ENCODE data around the gene SLC2A13. TPM values are rescaled to one million over a fixed set of nuclear protein-coding genes. Genes with fewer than 3 reads are reported as not detected.

The SLC2A13 gene
- total RNA-seq, 1 donor from 2014 or later = 3.9 TPM

DNA sequence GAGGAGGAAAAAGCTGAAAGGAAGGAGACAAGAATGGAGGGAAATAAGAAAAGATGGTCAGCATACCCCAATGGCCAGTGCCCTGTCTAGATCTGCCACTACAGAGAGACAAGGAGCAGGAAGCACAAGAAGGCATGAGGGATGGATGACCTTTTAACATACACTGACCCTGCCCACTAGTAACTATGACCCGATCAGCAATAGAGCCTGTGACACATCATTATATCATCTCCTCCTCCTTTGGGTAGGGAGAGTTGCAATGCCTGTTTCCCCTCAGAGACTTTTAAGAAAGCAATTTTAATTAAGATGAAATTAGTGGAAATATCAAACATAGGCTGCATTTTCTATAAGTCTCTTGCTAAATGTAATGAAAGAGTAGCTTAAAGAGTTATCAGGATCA lies 4.7 kb upstream of the SLC2A13 start:
- DNase-seq (ENCODE audit: low read depth) (peak; percentile 38), FAIRE-seq (no peak)
- no peak overlapping the region for H3K4me3 ChIP-seq (ENCODE audit: low read depth, low read length)
- no peaks in the 10 kb centered on the region for H3K36me3 ChIP-seq (ENCODE audit: control insufficient read depth, insufficient read depth, low read length)
- no peaks in the 10 kb centered on the region for H3K27me3 ChIP-seq (ENCODE audit: control insufficient read depth, insufficient read depth, low read length)
- TF ChIP-seq, protein P1, sequence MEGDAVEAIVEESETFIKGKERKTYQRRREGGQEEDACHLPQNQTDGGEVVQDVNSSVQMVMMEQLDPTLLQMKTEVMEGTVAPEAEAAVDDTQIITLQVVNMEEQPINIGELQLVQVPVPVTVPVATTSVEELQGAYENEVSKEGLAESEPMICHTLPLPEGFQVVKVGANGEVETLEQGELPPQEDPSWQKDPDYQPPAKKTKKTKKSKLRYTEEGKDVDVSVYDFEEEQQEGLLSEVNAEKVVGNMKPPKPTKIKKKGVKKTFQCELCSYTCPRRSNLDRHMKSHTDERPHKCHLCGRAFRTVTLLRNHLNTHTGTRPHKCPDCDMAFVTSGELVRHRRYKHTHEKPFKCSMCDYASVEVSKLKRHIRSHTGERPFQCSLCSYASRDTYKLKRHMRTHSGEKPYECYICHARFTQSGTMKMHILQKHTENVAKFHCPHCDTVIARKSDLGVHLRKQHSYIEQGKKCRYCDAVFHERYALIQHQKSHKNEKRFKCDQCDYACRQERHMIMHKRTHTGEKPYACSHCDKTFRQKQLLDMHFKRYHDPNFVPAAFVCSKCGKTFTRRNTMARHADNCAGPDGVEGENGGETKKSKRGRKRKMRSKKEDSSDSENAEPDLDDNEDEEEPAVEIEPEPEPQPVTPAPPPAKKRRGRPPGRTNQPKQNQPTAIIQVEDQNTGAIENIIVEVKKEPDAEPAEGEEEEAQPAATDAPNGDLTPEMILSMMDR (IDR thresholded peaks at IDR 0.05; ENCODE audit: insufficient read depth, low read length, severe bottlenecking) = no peak

DNA sequence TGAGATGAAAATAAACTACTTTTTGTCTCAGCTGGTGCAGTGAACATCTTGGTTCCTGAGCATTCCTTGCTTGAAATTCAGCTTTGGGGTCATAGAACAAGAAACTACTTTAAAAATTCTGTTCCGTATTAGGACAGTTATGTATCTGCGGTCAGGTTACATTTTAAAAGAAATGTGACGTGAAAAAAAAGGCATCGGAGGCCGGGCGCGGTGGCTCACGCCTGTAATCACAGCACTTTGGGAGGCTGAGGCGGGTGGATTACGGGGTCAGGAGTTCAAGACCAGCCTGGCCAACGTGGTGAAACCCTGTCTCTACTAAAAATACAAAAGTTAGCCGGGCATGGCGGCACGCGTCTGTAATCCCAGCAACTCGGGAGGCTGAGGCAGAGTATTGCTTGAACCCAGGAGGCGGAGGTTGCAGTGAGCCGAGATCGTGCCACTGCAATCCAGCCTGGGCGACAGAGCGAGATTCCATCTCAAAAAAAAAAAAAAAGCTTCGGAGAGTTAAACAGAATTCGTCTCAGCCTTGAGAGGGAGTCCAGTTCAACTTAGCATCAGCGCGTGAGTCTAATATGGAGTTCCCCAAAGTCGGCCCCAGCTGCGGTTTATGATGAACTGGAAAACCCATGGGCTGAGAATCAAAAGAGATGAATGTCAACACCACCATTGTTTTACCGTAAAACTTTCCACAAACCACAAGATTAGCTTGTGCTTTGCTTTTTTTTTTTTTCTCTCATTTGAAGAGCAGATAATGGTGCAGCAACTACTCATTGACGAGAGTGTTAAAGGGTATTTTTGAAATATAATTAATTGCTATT lies 2.1 kb upstream of the SLC2A13 start:
- no peak overlapping the region for H3K4me3 ChIP-seq (ENCODE audit: low read depth, low read length)
- H3K27me3 ChIP-seq (ENCODE audit: control insufficient read depth, insufficient read depth, low read length) = no peaks in the 10 kb centered on the region
- no peaks in the 10 kb centered on the region for H3K36me3 ChIP-seq (ENCODE audit: control insufficient read depth, insufficient read depth, low read length)
- TF ChIP-seq, protein P1 (IDR thresholded peaks at IDR 0.05; ENCODE audit: insufficient read depth, low read length, severe bottlenecking) = no peak
- DNase-seq (ENCODE audit: low read depth) (no peak), FAIRE-seq (no peak)

DNA sequence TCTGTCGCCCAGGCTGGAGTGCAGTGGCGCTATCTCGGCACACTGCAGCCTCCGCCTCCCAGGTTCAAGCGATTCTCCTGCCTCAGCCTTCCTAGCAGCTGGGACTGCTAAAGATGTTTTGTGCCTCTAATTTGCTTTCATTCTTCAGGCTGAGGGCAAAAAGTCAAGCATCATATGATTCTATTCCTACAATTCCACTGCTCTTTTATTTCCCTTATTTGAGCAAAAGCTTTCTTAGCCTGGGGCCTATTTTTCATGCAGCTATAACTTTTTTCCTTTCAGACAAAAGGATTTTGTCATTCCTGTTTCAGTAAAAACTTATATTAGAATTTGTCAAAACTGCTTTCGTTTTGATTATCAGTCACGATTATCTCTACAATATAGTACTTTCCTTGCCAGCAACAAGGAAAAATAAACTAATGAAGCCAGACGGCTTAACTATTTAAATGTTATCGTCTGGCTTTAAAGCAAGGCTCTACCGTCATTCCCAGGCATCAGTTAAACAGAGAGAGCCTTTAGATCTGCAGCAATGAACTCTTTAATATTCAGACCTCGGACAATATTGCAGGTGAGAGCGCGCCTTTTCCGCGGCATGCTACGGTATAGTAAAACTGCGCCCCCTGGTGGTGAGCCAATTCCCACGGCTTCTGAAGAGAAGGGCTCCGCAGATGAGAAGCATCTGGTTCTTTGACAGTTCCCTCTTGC lies 1.4 kb upstream of the SLC2A13 start:
- peak; percentile 100 for FAIRE-seq
- DNase-seq (ENCODE audit: low read depth) = peak; percentile 59

DNA sequence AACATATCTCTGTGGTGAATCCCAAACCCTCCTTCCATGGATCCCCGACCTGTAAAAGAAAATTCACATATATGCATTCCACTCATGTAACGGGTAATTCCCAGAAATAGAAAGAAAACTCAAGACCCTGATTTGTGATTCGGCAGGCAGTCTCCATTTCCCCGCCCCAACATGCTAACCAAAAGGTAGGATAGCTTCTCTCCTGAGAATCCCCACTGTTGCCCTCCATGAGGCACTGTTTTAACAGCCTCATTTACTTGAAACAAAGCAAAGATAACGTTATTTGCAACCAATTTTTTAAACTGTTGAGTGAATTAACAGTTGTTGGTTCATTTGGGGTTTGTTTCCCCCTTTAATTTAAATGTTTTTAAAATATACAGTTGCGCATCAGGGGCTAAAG lies 774 bp upstream of the SLC2A13 start:
- TF ChIP-seq, protein P1 (IDR thresholded peaks at IDR 0.05; ENCODE audit: insufficient read depth, low read length, severe bottlenecking) = no peak
- DNase-seq (ENCODE audit: low read depth) (no peak), FAIRE-seq (no peak)
- H3K36me3 ChIP-seq (ENCODE audit: control insufficient read depth, insufficient read depth, low read length) = no peaks in the 10 kb centered on the region
- H3K4me3 ChIP-seq (ENCODE audit: low read depth, low read length) = no peak overlapping the region
- no peaks in the 10 kb centered on the region for H3K27me3 ChIP-seq (ENCODE audit: control insufficient read depth, insufficient read depth, low read length)

More for the DNA sequence above, 1.4 kb upstream of the SLC2A13 start:
- no peaks in the 10 kb centered on the region for H3K36me3 ChIP-seq (ENCODE audit: control insufficient read depth, insufficient read depth, low read length)
- TF ChIP-seq, protein P1 (IDR thresholded peaks at IDR 0.05; ENCODE audit: insufficient read depth, low read length, severe bottlenecking) = peak; percentile 81
- peak overlapping the region; percentile 24 for H3K4me3 ChIP-seq (ENCODE audit: low read depth, low read length)
- H3K27me3 ChIP-seq (ENCODE audit: control insufficient read depth, insufficient read depth, low read length) = no peaks in the 10 kb centered on the region

DNA sequence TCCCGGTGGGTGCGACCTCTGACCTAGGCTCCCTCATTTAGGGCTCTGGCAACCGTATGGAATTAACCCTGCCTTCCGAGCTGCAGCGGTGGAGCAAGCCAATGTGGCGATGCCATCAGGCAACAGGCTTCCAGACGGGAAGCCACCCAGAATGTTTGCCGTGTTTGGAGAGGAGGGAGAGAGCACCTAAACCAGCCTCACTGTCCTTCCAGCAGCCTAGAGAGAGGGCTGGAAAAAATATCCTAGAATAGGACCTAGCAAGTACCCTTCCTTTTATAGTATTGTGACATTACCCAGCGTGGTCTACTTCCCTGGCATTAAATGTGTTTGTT lies 287 bp upstream of the SLC2A13 start:
- Histone ChIP-seq H3K36me3 (ENCODE audit: control insufficient read depth, insufficient read depth, low read length) (no peaks in the 10 kb centered on the region), H3K27me3 (ENCODE audit: control insufficient read depth, insufficient read depth, low read length) (no peaks in the 10 kb centered on the region), H3K4me3 (ENCODE audit: low read depth, low read length) (peak overlapping the region; percentile 71)
- no peak for DNase-seq (ENCODE audit: low read depth)
- TF ChIP-seq, protein P1 (IDR thresholded peaks at IDR 0.05; ENCODE audit: insufficient read depth, low read length, severe bottlenecking) = no peak
- no peak for FAIRE-seq
